HepG2 (cell line): ENCODE results near the gene COL10A1.

ENCODE experiments used
- CREM ChIP-seq, 2 experiments: sonication (generic) in 1 of 2; formaldehyde crosslinking in 1 of 2; IDR thresholded peaks; 2 replicates each; pipeline versions ENCODE4 v1.4.0 to v1.6.1; 2016 to 2020; ENCODE audit warnings: antibody characterized with exemption in 1 of 2, mild to moderate bottlenecking in 1 of 2, missing genetic modification reagents in 1 of 2
- ETS1 ChIP-seq: sonication (generic); formaldehyde crosslinking; IDR thresholded peaks from 2 replicates; pipeline ENCODE4 v1.4.0; 2020; ENCODE audit warnings: missing genetic modification reagents
- IRX3 ChIP-seq: sonication (generic); formaldehyde crosslinking; IDR thresholded peaks from 2 replicates; pipeline ENCODE4 v1.8.1; 2023; ENCODE audit warnings: mild to moderate bottlenecking, low read depth, missing genetic modification reagents, borderline replicate concordance

- TF ChIP-seq ETS1, result no peak
- no peak for TF ChIP-seq CREM (IDR thresholded peaks at IDR 0.05)
- no peak for TF ChIP-seq CREM (CRISPR knock-in tag; IDR thresholded peaks at IDR 0.05)
- no peak for TF ChIP-seq IRX3 (CRISPR knock-in tag)
These were observed at the start of gene COL10A1 for GRCh38 chr6:116126032-116126431.
